GM12878 (cell line): ENCODE data around the gene MCRIP2. TPM values are rescaled to one million over a fixed set of nuclear protein-coding genes. Genes with fewer than 3 reads are reported as not detected.

Source experiments
- ATAC-seq: fragments of 200-7000 bp; cut with Tn5 transposase; 3 replicates; pipeline ENCODE4 v1.9.1; 2020; ENCODE audit warnings: mild to moderate bottlenecking, moderate library complexity
- BruUV-seq: library from RNA; stranded (reverse); fragments of 400-500 nt; replicated peaks from 2 replicates; lab custom pipeline; 2021; lab: Mats Ljungman, UMichigan
- CTCF ChIA-PET: fragments of 300-600 bp; sonication (Branson Sonifier 250); formaldehyde crosslinking; extraction: SDS; loops from one replicate; lab custom pipeline; 2021; ENCODE audit warnings: inconsistent platforms; lab: Yijun Ruan, JAX
- POLR2A ChIA-PET: fragments of 350-600 bp; formaldehyde crosslinking; extraction: SDS; loops from one replicate; lab custom pipeline; 2021; ENCODE audit warnings: inconsistent platforms; lab: Charles Lee
- RAD21 ChIA-PET: fragments of 300-600 bp; sonication (Branson Sonifier 250); formaldehyde crosslinking; loops from one replicate; lab custom pipeline; 2023; ENCODE audit warnings: antibody characterized with exemption; ENCODE audit not compliant: unreplicated experiment; lab: Charles Lee
- SMC1A ChIA-PET: fragments of 300-600 bp; sonication (Branson Sonifier 250); formaldehyde crosslinking; loops from one replicate; lab custom pipeline; 2023; ENCODE audit not compliant: unreplicated experiment, uncharacterized antibody; lab: Charles Lee
- DNase-seq: peaks from one replicate; pipeline ENCODE4 v3.0.0-alpha.2; 2011; ENCODE audit warnings: low read depth, low spot score
- FAIRE-seq: peaks from 3 replicates; lab custom pipeline; 2011; peaks lifted over from hg19 to GRCh38; lab: Jason Lieb, UNC
- H2AFZ ChIP-seq: 2 replicates; pipeline ENCODE4 v1.6.0; 2011; ENCODE audit warnings: low read depth, low read length, control low read depth; ENCODE audit not compliant: control insufficient read depth
- H3K27ac ChIP-seq: 2 replicates; pipeline ENCODE4 v1.5.1; 2011; ENCODE audit warnings: control low read depth; ENCODE audit not compliant: control insufficient read depth, insufficient read depth
- H3K27me3 ChIP-seq, 2 experiments: replicated peaks in 1 of 2; 2 replicates each; pipeline versions ENCODE4 v1.6.0 to v1.6.1; 2011; ENCODE audit warnings: low read length in 1 of 2; ENCODE audit not compliant: control insufficient read depth in 2 of 2, insufficient read depth in 2 of 2
- H3K36me3 ChIP-seq, 2 experiments: 2 replicates each; pipeline ENCODE4 v1.5.1; 2011; ENCODE audit warnings: low read length in 1 of 2; ENCODE audit not compliant: control insufficient read depth in 2 of 2, insufficient read depth in 2 of 2
- H3K4me1 ChIP-seq: 2 replicates; pipeline ENCODE4 v1.6.1; 2011; ENCODE audit warnings: mild to moderate bottlenecking, low read length, moderate library complexity, mixed read lengths; ENCODE audit not compliant: control insufficient read depth, insufficient read depth
- H3K4me2 ChIP-seq: 2 replicates; pipeline ENCODE4 v1.6.0; 2011; ENCODE audit warnings: control low read depth; ENCODE audit not compliant: control insufficient read depth, insufficient read depth
- H3K4me3 ChIP-seq: fragments of 200-600 bp; sonication (generic); 2 replicates; pipeline ENCODE4 v1.5.1; 2016
- H3K79me2 ChIP-seq: 2 replicates; pipeline ENCODE4 v1.6.0; 2011; ENCODE audit warnings: low read length; ENCODE audit not compliant: control insufficient read depth, insufficient read depth
- H3K9ac ChIP-seq: 2 replicates; pipeline ENCODE4 v1.8.0; 2011; ENCODE audit warnings: low read length, control low read depth, mixed read lengths; ENCODE audit not compliant: control insufficient read depth, insufficient read depth
- H3K9me3 ChIP-seq: replicated peaks from 3 replicates; pipeline ENCODE4 v1.5.1; 2011; ENCODE audit warnings: mild to moderate bottlenecking, low read length; ENCODE audit not compliant: control insufficient read depth, insufficient read depth
- H4K20me1 ChIP-seq: 2 replicates; pipeline ENCODE4 v1.6.0; 2011; ENCODE audit not compliant: control insufficient read depth, insufficient read depth
- KAT2A ChIP-seq: conservative IDR thresholded peaks from 2 replicates; pipeline ENCODE4 v1.6.1; 2011; ENCODE audit warnings: low read depth, low read length; ENCODE audit not compliant: control insufficient read depth
- SMC3 ChIP-seq: IDR thresholded peaks from 2 replicates; pipeline ENCODE4 v1.6.1; 2011; ENCODE audit warnings: low read length, improper control_type of control experiment, borderline replicate concordance
- TARDBP ChIP-seq: IDR thresholded peaks from 2 replicates; pipeline ENCODE4 v1.6.1; 2016; ENCODE audit warnings: borderline replicate concordance
- WGBS: methylation state at CpG from one replicate; pipeline ENCODE4 v1.1.6; 2016; ENCODE audit warnings: low lambda C conversion rate; ENCODE audit not compliant: insufficient replicate concordance, insufficient coverage; ENCODE audit errors: missing lambda C conversion rate; 5-methylcytosine and 5-hydroxymethylcytosine counted together
- in situ Hi-C: fragments of 300-500 bp; cut with MboI; formaldehyde crosslinking; loops from 9 replicates; pipeline ENCODE4 v1.14.3; 2018; ENCODE audit warnings: mixed read lengths
- intact Hi-C: fragments of 100-400 bp; cut with micrococcal nuclease; formaldehyde crosslinking; loops from one replicate; pipeline ENCODE4 v1.14.2; 2022; ENCODE audit not compliant: unreplicated experiment
- polyA plus RNA-seq, 11 experiments: library from polyadenylated mRNA; depleted of rRNA in 4 of 11; unstranded in 6 of 11; stranded (reverse) in 5 of 11; fragments of >200 nt; fragmentation: Nextera tagmentation in 4 of 11; fragmentation: Illumina TruSeq in 1 of 11; extraction: Ambion mirVana in 4 of 11; extraction: Trizol in 1 of 11; gene quantifications; 1 replicate in 1 of 11; 2 replicates in 10 of 11; pipeline versions ENCODE4 v1.2.1 to v1.2.3, GENCODE V29; 2011 to 2016; ENCODE audit warnings: inconsistent platforms in 2 of 11, missing spikeins in 2 of 11, low read depth in 1 of 11
- total RNA-seq, 4 experiments: library from RNA; depleted of rRNA in 3 of 4; stranded (reverse); fragments of >200 nt in 3 of 4; fragmentation: Illumina TruSeq in 1 of 4; extraction: Trizol in 1 of 4; gene quantifications; 2 replicates each; pipeline versions ENCODE4 v1.2.1 to v1.2.3, GENCODE V29; 2013 to 2021
- TF ChIP-seq, protein P1 (sequence below): IDR thresholded peaks from 2 replicates; pipeline ENCODE4 v1.6.1; 2012; ENCODE audit warnings: improper control_type of control experiment, low read depth, low read length; ENCODE audit not compliant: insufficient replicate concordance
- TF ChIP-seq, protein P2 (sequence below): fragments of 450-650 bp; IDR thresholded peaks from 2 replicates; pipeline ENCODE4 v1.6.1; 2016; ENCODE audit warnings: mild to moderate bottlenecking, moderate library complexity, borderline replicate concordance

Gene MCRIP2
- total and polyA plus RNA-seq, 10 of the 15 experiments (the other 5 are each of a cell fraction or from before 2014, with no cell fraction given), result 0.19 to 93.1 (median 57.9) TPM

DNA sequence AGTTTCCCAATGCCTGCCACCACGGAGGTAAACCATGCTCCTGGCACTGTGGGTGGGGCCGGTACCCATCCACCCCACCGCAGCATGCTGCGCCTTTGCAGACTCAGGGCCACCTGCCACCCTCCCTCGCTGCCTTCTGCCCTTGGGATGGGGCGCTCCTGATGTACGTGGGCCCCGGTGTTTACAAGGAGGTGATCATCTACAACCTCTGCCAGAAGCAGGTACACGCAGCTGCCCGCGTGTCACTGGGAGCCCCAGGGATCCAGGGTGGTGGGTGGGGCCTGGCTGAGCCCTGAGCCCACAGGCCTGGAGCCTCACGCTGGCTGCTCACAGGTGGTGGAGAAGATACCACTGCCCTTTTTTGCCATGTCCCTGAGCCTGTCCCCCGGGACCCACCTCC, 24.9 kb downstream of the MCRIP2 start:
- Histone ChIP-seq H3K9ac (no peak overlapping the region), H4K20me1 (no peaks in the 10 kb centered on the region), H3K27ac (no peak overlapping the region), H3K4me2 (no peak overlapping the region), H3K79me2 (peaks cover 16% of the 10 kb centered on the region), H3K4me1 (peaks cover 2% of the 10 kb centered on the region; the same call in 1 of the 2 replicates), H3K27me3 (no peaks in the 10 kb centered on the region), H3K4me3 (no peak overlapping the region), H3K9me3 (no peaks in the 10 kb centered on the region), H2AFZ (no peak overlapping the region), H3K36me3 (peaks cover 0 to 12% of the 10 kb centered on the region in 2 experiments; a peak in 3 of 4 replicates)
- BruUV-seq, result no TSS peak
- 81% methylated on average over 13 of the region's 13 CpGs for WGBS
- intact Hi-C loops, result loop anchor here (10.0 kb wide), 1 partner anchor 272 kb away; the partner anchor contains the start of gene NME4
- SMC1A ChIA-PET, result no interaction called here
- FAIRE-seq (no peak), ATAC-seq (no peak), DNase-seq (no peak)
- TF ChIP-seq TARDBP (no peak), KAT2A (no peak), SMC3 (no peak)
- TF ChIP-seq, protein P1, sequence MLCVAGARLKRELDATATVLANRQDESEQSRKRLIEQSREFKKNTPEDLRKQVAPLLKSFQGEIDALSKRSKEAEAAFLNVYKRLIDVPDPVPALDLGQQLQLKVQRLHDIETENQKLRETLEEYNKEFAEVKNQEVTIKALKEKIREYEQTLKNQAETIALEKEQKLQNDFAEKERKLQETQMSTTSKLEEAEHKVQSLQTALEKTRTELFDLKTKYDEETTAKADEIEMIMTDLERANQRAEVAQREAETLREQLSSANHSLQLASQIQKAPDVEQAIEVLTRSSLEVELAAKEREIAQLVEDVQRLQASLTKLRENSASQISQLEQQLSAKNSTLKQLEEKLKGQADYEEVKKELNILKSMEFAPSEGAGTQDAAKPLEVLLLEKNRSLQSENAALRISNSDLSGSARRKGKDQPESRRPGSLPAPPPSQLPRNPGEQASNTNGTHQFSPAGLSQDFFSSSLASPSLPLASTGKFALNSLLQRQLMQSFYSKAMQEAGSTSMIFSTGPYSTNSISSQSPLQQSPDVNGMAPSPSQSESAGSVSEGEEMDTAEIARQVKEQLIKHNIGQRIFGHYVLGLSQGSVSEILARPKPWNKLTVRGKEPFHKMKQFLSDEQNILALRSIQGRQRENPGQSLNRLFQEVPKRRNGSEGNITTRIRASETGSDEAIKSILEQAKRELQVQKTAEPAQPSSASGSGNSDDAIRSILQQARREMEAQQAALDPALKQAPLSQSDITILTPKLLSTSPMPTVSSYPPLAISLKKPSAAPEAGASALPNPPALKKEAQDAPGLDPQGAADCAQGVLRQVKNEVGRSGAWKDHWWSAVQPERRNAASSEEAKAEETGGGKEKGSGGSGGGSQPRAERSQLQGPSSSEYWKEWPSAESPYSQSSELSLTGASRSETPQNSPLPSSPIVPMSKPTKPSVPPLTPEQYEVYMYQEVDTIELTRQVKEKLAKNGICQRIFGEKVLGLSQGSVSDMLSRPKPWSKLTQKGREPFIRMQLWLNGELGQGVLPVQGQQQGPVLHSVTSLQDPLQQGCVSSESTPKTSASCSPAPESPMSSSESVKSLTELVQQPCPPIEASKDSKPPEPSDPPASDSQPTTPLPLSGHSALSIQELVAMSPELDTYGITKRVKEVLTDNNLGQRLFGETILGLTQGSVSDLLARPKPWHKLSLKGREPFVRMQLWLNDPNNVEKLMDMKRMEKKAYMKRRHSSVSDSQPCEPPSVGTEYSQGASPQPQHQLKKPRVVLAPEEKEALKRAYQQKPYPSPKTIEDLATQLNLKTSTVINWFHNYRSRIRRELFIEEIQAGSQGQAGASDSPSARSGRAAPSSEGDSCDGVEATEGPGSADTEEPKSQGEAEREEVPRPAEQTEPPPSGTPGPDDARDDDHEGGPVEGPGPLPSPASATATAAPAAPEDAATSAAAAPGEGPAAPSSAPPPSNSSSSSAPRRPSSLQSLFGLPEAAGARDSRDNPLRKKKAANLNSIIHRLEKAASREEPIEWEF, result no peak
- TF ChIP-seq, protein P2, sequence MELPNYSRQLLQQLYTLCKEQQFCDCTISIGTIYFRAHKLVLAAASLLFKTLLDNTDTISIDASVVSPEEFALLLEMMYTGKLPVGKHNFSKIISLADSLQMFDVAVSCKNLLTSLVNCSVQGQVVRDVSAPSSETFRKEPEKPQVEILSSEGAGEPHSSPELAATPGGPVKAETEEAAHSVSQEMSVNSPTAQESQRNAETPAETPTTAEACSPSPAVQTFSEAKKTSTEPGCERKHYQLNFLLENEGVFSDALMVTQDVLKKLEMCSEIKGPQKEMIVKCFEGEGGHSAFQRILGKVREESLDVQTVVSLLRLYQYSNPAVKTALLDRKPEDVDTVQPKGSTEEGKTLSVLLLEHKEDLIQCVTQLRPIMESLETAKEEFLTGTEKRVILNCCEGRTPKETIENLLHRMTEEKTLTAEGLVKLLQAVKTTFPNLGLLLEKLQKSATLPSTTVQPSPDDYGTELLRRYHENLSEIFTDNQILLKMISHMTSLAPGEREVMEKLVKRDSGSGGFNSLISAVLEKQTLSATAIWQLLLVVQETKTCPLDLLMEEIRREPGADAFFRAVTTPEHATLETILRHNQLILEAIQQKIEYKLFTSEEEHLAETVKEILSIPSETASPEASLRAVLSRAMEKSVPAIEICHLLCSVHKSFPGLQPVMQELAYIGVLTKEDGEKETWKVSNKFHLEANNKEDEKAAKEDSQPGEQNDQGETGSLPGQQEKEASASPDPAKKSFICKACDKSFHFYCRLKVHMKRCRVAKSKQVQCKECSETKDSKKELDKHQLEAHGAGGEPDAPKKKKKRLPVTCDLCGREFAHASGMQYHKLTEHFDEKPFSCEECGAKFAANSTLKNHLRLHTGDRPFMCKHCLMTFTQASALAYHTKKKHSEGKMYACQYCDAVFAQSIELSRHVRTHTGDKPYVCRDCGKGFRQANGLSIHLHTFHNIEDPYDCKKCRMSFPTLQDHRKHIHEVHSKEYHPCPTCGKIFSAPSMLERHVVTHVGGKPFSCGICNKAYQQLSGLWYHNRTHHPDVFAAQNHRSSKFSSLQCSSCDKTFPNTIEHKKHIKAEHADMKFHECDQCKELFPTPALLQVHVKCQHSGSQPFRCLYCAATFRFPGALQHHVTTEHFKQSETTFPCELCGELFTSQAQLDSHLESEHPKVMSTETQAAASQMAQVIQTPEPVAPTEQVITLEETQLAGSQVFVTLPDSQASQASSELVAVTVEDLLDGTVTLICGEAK, result no peak
- POLR2A ChIA-PET, result no interaction called here
- CTCF ChIA-PET, result interaction anchor here (1.6 kb wide), 1 partner anchor 14 kb away, joined by 4 read pairs; the partner anchor contains the start of gene STUB1
- in situ Hi-C loops, result loop anchor here (10.0 kb wide), 1 partner anchor 272 kb away; the partner anchor contains the start of gene NME4
- RAD21 ChIA-PET, result interaction anchor here (1.1 kb wide), 1 partner anchor 14 kb away, joined by 3 read pairs; the partner anchor contains the start of gene STUB1
